MM.1S (cell line): ENCODE results near the gene ATAD5.

Experiments used
- CTCF ChIP-seq: fragments of 300-600 bp; sonication (generic); IDR thresholded peaks from 2 replicates; pipeline ENCODE4 v1.5.1; 2016; ENCODE audit warnings: antibody characterized with exemption, low read length, mixed read lengths
- EZH2phosphoT487 ChIP-seq: fragments of 300-600 bp; sonication (generic); IDR thresholded peaks from 2 replicates; pipeline ENCODE4 v1.6.1; 2018; ENCODE audit warnings: antibody characterized with exemption, low read length

GRCh38 chr17:30801671-30802070 is 30.1 kb upstream of the ATAD5 start:
- TF ChIP-seq CTCF (no peak), EZH2phosphoT487 (no peak)
